ENCODE measurements around the gene KIF13A. TPM values are rescaled to one million over a fixed set of nuclear protein-coding genes. Genes with fewer than 3 reads are reported as not detected.

Gene KIF13A
- total RNA-seq, 5 donors from 2014 or later (not counting 1 experiment from before 2014, with no cell fraction given) = 0.55 to 2.0 (median 0.92) TPM

DNA sequence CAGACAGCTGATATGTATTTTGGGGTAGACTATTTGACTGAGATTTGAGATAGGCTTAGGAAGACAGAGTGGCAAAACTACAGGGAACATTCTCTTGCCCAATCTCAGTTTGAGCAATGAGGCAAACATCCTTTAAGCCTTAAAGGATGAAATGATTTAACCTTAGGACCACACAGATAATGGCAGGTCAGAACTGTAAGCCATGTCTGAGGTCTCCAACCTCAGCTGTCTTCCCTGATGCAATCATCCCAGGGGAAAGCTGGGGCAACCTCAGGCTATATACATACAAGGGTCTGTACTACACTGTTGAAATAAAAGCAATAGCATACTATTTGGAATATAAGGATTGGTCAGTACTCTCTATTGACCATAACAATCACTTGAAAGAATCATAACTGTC, 196.9 kb downstream of the KIF13A start:
- no peak overlapping the region for H3K27ac ChIP-seq (ENCODE audit: low read length)
- H3K9me3 ChIP-seq = no peaks in the 10 kb centered on the region
- POLR2A ChIA-PET = interaction anchor here in 1 of 2 donors (0.6 kb wide), 1 partner anchor 99 kb away, joined by 3 read pairs; no protein-coding TSS in a partner anchor
- no peaks in the 10 kb centered on the region for H3K4me1 ChIP-seq (ENCODE audit: control insufficient read depth in 1 of 2, extremely low read depth in 1 of 2, insufficient read depth in 2 of 2, low read length in 2 of 2)
- no peaks in the 10 kb centered on the region for H3K4me1 Mint-ChIP-seq
- CTCF ChIA-PET = interaction anchor here in 1 of 2 donors (0.8 kb wide), 1 partner anchor 13 kb away, joined by 6 read pairs; no protein-coding TSS in a partner anchor
- ATAC-seq (replicated peaks in 1 of 4) (no peak), DNase-seq (no peak)
- H3K4me3 Mint-ChIP-seq = no peak overlapping the region
- no peaks in the 10 kb centered on the region for H3K9me3 Mint-ChIP-seq
- no peaks in the 10 kb centered on the region for H3K36me3 ChIP-seq (ENCODE audit: control insufficient read depth in 2 of 2, extremely low read depth in 1 of 2, insufficient read depth in 1 of 2, low read length in 1 of 2)
- H3K36me3 Mint-ChIP-seq = no peaks in the 10 kb centered on the region
- peaks cover 0 to 3% of the 10 kb centered on the region in 2 donors for H3K27me3 Mint-ChIP-seq
- H3K27me3 ChIP-seq (replicated peaks in 1 of 2; ENCODE audit: control insufficient read depth in 2 of 2, extremely low read depth in 1 of 2, insufficient read depth in 2 of 2, low read length in 1 of 2) = no peaks in the 10 kb centered on the region
- no peak overlapping the region for H3K4me3 ChIP-seq (ENCODE audit: control insufficient read depth in 1 of 2, extremely low read depth in 1 of 2, low read length in 1 of 2)
- H3K27ac Mint-ChIP-seq = no peak overlapping the region

GRCh38 chr6:17785094-17785787, 202.2 kb downstream of the KIF13A start:
- Histone ChIP-seq H3K4me1 (ENCODE audit: control insufficient read depth in 1 of 2, extremely low read depth in 1 of 2, insufficient read depth in 2 of 2, low read length in 2 of 2) (no peaks in the 10 kb centered on the region), H3K27me3 (replicated peaks in 1 of 2; ENCODE audit: control insufficient read depth in 2 of 2, extremely low read depth in 1 of 2, insufficient read depth in 2 of 2, low read length in 1 of 2) (peaks cover 0 to 3% of the 10 kb centered on the region in 2 experiments), H3K27ac (ENCODE audit: low read length) (no peak overlapping the region), H3K4me3 (ENCODE audit: control insufficient read depth in 1 of 2, extremely low read depth in 1 of 2, low read length in 1 of 2) (no peak overlapping the region), H3K9me3 (no peaks in the 10 kb centered on the region), H3K36me3 (ENCODE audit: control insufficient read depth in 2 of 2, extremely low read depth in 1 of 2, insufficient read depth in 1 of 2, low read length in 1 of 2) (no peaks in the 10 kb centered on the region)
- ATAC-seq (replicated peaks in 1 of 4) (no peak), DNase-seq (no peak)
- CTCF ChIA-PET = no interaction called here
- H3K27me3 Mint-ChIP-seq = peaks cover 0 to 3% of the 10 kb centered on the region in 2 donors
- H3K4me1 Mint-ChIP-seq = no peaks in the 10 kb centered on the region
- H3K27ac Mint-ChIP-seq = no peak overlapping the region
- POLR2A ChIA-PET = no interaction called here
- no peaks in the 10 kb centered on the region for H3K9me3 Mint-ChIP-seq
- no peaks in the 10 kb centered on the region for H3K36me3 Mint-ChIP-seq
- WGBS (ENCODE audit: insufficient coverage) = 87% methylated on average over 6 of the region's 7 CpGs
- no peak overlapping the region for H3K4me3 Mint-ChIP-seq

- 60% methylated on average over 1 of the region's 2 CpGs for WGBS (ENCODE audit: insufficient coverage)
- H3K27me3 ChIP-seq (replicated peaks in 1 of 2; ENCODE audit: control insufficient read depth in 2 of 2, extremely low read depth in 1 of 2, insufficient read depth in 2 of 2, low read length in 1 of 2) = no peaks in the 10 kb centered on the region
- Mint-ChIP-seq H3K9me3 (no peaks in the 10 kb centered on the region), H3K27me3 (peaks cover 0 to 4% of the 10 kb centered on the region in 2 donors), H3K4me3 (no peak overlapping the region), H3K27ac (no peak overlapping the region), H3K4me1 (peaks cover 0 to 2% (median 2%) of the 10 kb centered on the region in 3 donors), H3K36me3 (no peaks in the 10 kb centered on the region)
- POLR2A ChIA-PET = no interaction called here
- H3K36me3 ChIP-seq (ENCODE audit: control insufficient read depth in 2 of 2, extremely low read depth in 1 of 2, insufficient read depth in 1 of 2, low read length in 1 of 2) = no peaks in the 10 kb centered on the region
- H3K4me3 ChIP-seq (ENCODE audit: control insufficient read depth in 1 of 2, extremely low read depth in 1 of 2, low read length in 1 of 2) = no peak overlapping the region
- no peak overlapping the region for H3K27ac ChIP-seq (ENCODE audit: low read length)
- CTCF ChIA-PET = interaction anchor here in 1 of 2 donors (0.5 kb wide), 1 partner anchor 133 kb away, joined by 3 read pairs; no protein-coding TSS in a partner anchor
- no peaks in the 10 kb centered on the region for H3K4me1 ChIP-seq (ENCODE audit: control insufficient read depth in 1 of 2, extremely low read depth in 1 of 2, insufficient read depth in 2 of 2, low read length in 2 of 2)
- DNase-seq = no peak
- H3K9me3 ChIP-seq = no peaks in the 10 kb centered on the region
- ATAC-seq (replicated peaks in 1 of 4) = no peak
Measured at GRCh38 chr6:17780061-17780460, 207.4 kb downstream of the KIF13A start.

- Histone ChIP-seq H3K36me3 (ENCODE audit: control insufficient read depth in 2 of 2, extremely low read depth in 1 of 2, insufficient read depth in 1 of 2, low read length in 1 of 2) (no peaks in the 10 kb centered on the region), H3K4me1 (ENCODE audit: control insufficient read depth in 1 of 2, extremely low read depth in 1 of 2, insufficient read depth in 2 of 2, low read length in 2 of 2) (no peaks in the 10 kb centered on the region), H3K4me3 (ENCODE audit: control insufficient read depth in 1 of 2, extremely low read depth in 1 of 2, low read length in 1 of 2) (no peak overlapping the region), H3K9me3 (no peaks in the 10 kb centered on the region), H3K27me3 (replicated peaks in 1 of 2; ENCODE audit: control insufficient read depth in 2 of 2, extremely low read depth in 1 of 2, insufficient read depth in 2 of 2, low read length in 1 of 2) (no peaks in the 10 kb centered on the region), H3K27ac (ENCODE audit: low read length) (no peak overlapping the region)
- Mint-ChIP-seq H3K27me3 (peaks cover 0 to 12% of the 10 kb centered on the region in 2 donors), H3K27ac (no peak overlapping the region), H3K4me1 (no peaks in the 10 kb centered on the region), H3K36me3 (no peaks in the 10 kb centered on the region), H3K4me3 (no peak overlapping the region), H3K9me3 (no peaks in the 10 kb centered on the region)
- CTCF ChIA-PET = no interaction called here
- WGBS (ENCODE audit: insufficient coverage) = 73% methylated on average over 3 of the region's 3 CpGs
- DNase-seq (no peak), ATAC-seq (replicated peaks in 1 of 4) (no peak)
- POLR2A ChIA-PET = no interaction called here
Measured at GRCh38 chr6:17771609-17772008, 215.8 kb downstream of the KIF13A start.

DNA sequence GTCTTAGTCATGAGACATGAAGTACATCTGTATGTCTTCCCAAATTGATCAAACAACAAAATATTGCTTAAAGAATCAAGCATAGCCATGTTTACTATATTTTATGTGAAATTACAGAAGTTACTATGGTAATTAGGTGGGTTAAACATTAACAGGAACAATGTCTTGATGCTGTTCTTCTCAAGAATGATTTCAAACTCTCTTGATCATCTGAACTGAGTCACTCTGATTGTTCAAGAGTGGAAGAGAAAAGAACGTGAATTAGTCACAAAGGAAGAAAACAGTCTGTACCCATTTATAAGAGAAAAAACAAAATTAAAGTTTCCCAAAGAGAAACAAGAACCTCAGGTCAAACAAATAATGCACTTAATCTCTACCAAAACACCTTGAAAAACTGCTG, 218.6 kb downstream of the KIF13A start:
- H3K36me3 Mint-ChIP-seq = no peaks in the 10 kb centered on the region
- DNase-seq = no peak
- H3K27ac Mint-ChIP-seq = no peak overlapping the region

GRCh38 chr6:17768388-17768787, 219.0 kb downstream of the KIF13A start:
- H3K4me1 Mint-ChIP-seq = no peaks in the 10 kb centered on the region
- no peaks in the 10 kb centered on the region for H3K9me3 ChIP-seq
- H3K36me3 ChIP-seq (ENCODE audit: control insufficient read depth in 2 of 2, extremely low read depth in 1 of 2, insufficient read depth in 1 of 2, low read length in 1 of 2) = no peaks in the 10 kb centered on the region
- no peak overlapping the region for H3K4me3 Mint-ChIP-seq
- ATAC-seq (replicated peaks in 1 of 4) (no peak), DNase-seq (no peak)
- ChIA-PET POLR2A (no interaction called here), CTCF (no interaction called here)
- no peak overlapping the region for H3K27ac Mint-ChIP-seq
- H3K4me3 ChIP-seq (ENCODE audit: control insufficient read depth in 1 of 2, extremely low read depth in 1 of 2, low read length in 1 of 2) = no peak overlapping the region
- H3K9me3 Mint-ChIP-seq = no peaks in the 10 kb centered on the region
- H3K36me3 Mint-ChIP-seq = no peaks in the 10 kb centered on the region
- H3K27ac ChIP-seq (ENCODE audit: low read length) = no peak overlapping the region
- no peaks in the 10 kb centered on the region for H3K4me1 ChIP-seq (ENCODE audit: control insufficient read depth in 1 of 2, extremely low read depth in 1 of 2, insufficient read depth in 2 of 2, low read length in 2 of 2)
- 71% methylated on average over 2 of the region's 3 CpGs for WGBS (ENCODE audit: insufficient coverage)
- H3K27me3 ChIP-seq (replicated peaks in 1 of 2; ENCODE audit: control insufficient read depth in 2 of 2, extremely low read depth in 1 of 2, insufficient read depth in 2 of 2, low read length in 1 of 2) = peaks cover 0 to 12% of the 10 kb centered on the region in 2 experiments
- H3K27me3 Mint-ChIP-seq = peaks cover 13 to 19% of the 10 kb centered on the region in 2 donors

More for the DNA sequence above, 218.6 kb downstream of the KIF13A start:
- POLR2A ChIA-PET = no interaction called here
- Mint-ChIP-seq H3K27me3 (peaks cover 13 to 19% of the 10 kb centered on the region in 2 donors), H3K9me3 (no peaks in the 10 kb centered on the region), H3K4me3 (no peak overlapping the region), H3K4me1 (no peaks in the 10 kb centered on the region)
- ATAC-seq (replicated peaks in 1 of 4) = no peak
- Histone ChIP-seq H3K9me3 (no peaks in the 10 kb centered on the region), H3K36me3 (ENCODE audit: control insufficient read depth in 2 of 2, extremely low read depth in 1 of 2, insufficient read depth in 1 of 2, low read length in 1 of 2) (no peaks in the 10 kb centered on the region), H3K27me3 (replicated peaks in 1 of 2; ENCODE audit: control insufficient read depth in 2 of 2, extremely low read depth in 1 of 2, insufficient read depth in 2 of 2, low read length in 1 of 2) (peaks cover 0 to 11% of the 10 kb centered on the region in 2 experiments), H3K27ac (ENCODE audit: low read length) (no peak overlapping the region), H3K4me3 (ENCODE audit: control insufficient read depth in 1 of 2, extremely low read depth in 1 of 2, low read length in 1 of 2) (no peak overlapping the region), H3K4me1 (ENCODE audit: control insufficient read depth in 1 of 2, extremely low read depth in 1 of 2, insufficient read depth in 2 of 2, low read length in 2 of 2) (no peaks in the 10 kb centered on the region)
- WGBS (ENCODE audit: insufficient coverage) = no CpG with 5 or more reads among the region's 1 CpG
- CTCF ChIA-PET = no interaction called here

Measured in T-cell (primary cell).